ENCODE measurements around the gene ZFC3H1.

DNA sequence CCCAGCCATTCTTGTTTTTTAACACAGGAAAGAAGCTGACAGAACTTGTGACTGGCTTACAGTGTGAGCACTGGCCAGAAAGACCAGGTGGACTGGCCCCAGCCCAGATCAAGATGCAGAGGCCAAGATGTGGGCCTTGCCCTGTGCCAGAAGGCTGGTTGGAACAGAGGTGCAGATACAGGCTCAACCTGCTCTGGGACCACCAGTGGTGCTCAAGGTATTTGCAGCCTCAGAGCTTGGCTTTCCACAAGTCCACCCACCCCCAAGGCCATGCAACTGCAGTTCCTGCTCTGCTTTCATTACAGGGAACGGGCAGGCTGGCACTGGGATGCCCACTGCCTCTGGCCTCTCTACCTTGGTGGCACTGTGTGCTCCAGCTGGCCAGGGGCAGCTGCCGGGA lies 23.3 kb downstream of the ZFC3H1 start:
- no peak for TF ChIP-seq CTCF (IDR thresholded peaks at IDR 0.05)
- no peak for TF ChIP-seq POLR2A (IDR thresholded peaks at IDR 0.05)
- no peak for TF ChIP-seq POLR2AphosphoS5 (IDR thresholded peaks at IDR 0.05)
